Amniotic epithelial cell (primary cell): ENCODE results near the gene KCTD21.
"Not testable (repeated sequence)": the region's sequence is repeated elsewhere in the genome, so short reads cannot be mapped to it uniquely, and the experiment has no call there.

Experiments used
- DNase-seq: peaks from one replicate; pipeline ENCODE4 v3.0.0-alpha.2; 2010; ENCODE audit warnings: low read depth

Gene KCTD21, protein sequence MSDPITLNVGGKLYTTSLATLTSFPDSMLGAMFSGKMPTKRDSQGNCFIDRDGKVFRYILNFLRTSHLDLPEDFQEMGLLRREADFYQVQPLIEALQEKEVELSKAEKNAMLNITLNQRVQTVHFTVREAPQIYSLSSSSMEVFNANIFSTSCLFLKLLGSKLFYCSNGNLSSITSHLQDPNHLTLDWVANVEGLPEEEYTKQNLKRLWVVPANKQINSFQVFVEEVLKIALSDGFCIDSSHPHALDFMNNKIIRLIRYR

DNA sequence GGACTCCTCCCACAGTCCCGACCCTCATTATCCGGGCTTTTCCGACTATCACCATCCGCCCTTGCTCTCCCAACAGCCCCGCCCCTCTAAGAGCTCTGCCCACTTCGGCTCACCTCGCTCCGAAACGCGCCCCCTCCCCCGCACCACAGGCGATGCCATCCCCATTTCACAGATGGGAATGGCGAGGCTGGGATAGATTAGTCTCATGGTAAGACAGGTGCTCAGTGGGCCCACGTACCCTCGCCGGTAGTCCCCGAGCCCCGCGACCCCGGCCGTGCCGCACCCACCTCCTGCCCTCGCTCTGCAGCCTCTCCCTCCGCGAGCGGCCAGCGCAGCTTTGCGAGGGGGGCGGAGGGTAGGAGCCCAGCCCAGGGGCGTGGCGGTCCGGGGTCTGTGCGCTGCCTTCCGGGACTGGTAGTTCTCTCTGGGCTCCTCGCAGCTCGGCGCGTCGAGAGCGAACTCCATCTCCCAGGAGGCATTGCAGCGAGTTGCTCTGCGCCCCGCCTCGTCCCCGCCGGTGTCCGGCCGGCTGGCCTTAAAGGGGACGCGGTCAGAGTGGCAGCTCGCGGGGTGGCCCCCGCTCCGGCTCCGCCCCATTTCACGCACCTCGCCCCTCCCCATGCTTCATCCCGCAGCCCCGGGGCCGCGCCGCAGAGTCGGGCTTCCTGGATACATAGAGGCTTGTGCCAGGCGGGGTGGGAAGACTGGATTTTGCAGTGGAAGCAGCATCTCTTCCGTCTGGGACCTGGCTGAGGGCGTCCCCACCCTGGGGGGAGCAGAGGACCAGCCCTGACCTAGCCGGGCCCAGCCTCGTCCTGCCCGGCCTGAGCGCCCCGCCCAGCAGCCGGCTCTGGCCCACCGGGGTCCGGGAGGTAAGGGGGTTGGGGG is at the start of gene KCTD21, which contains the start of gene USP35:
Gene KCTD21, minus strand, starts transcription at position 341 of the 888 bp plus-strand sequence. CDS start 14,072 bp downstream, outside the sequence.
Gene USP35, plus strand, starts transcription at position 634 of the 888 bp plus-strand sequence. CDS start 7,327 bp downstream, outside the sequence.
- DNase-seq = peak; percentile 96

GRCh38 chr11:78237293-78238046 is 49.0 kb upstream of the KCTD21 start:
- no peak for DNase-seq

DNA sequence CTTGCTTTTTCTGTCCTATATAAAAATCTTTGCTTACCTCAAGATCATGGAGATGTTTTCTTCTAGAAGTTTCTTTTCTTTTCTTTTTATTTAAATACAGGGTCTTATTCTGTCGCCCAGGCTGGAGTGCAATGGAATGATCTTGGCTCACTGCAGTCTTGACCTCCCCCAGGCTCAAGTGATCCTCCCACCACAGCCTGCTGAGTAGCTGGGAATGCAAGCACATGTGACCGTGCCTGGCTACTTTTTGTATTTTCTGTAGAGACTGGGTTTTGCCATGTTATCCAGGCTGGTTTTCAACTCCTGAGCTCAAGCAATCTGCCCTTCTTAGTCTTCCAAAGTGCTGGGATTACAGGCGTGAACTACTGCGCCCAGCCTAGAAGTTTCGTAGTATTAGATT is 45.6 kb upstream of the KCTD21 start:
- DNase-seq = peak; percentile 43

GRCh38 chr11:78233046-78233445 is 44.6 kb upstream of the KCTD21 start:
- not testable (repeated sequence) for DNase-seq

- DNase-seq = peak; percentile 73
Observed at GRCh38 chr11:78231962-78232501, 43.6 kb upstream of the KCTD21 start.

DNA sequence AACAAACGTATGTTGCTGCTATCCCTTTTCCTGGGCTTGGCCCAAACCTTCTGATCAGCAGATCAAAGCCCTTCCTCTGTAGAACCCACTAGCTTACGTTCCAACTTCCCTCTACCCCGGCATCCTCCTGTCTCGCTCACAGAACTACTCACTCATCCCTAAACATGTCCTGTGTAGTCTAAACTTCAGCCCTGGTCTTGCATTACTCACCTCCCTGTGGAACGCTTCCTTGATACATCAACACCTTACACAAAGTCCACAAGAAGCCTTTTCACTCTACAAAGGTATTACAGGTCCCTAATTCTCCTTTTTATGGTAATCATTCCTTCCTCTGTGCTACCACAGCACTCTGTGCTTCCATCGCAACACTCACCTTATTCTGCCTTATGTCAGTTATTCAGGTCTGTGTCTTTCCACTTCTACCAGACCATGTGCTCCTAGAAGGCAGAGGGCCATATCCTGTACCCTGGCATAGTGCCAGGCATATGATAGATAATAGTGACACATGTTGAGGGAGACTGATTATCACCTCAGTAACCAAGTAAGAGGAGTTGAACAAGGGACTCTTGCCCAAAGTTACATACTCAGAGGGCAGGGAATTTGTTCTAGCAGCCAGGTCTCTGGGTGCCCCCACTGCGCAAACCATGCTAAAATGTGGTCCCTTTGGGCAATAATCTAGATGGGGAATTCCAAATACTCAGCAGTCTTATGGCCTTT is 41.9 kb upstream of the KCTD21 start:
- no peak for DNase-seq

GRCh38 chr11:78229106-78229505 is 40.7 kb upstream of the KCTD21 start:
- no peak for DNase-seq

DNA sequence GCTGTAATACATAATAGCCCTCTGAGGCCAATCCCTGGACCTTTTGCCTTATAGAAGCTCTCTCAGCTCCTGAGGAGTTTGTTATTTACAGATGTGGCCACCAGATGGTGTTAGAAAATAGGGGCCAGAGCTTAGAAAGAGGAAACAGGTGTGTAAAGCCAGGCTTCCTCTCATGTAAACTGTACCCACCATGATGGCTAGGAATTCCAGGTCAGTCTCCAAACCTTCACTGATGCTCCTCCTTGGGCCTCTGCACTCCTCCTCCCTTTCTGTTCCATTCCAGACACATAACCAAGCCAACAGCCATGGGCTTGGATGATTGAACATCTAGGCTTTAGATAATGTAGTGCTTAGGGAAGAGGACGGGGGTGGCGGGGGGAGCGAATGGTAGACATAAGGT is 40.0 kb upstream of the KCTD21 start:
- DNase-seq = peak; percentile 59

GRCh38 chr11:78227921-78228320 is 39.5 kb upstream of the KCTD21 start:
- DNase-seq = no peak

DNA sequence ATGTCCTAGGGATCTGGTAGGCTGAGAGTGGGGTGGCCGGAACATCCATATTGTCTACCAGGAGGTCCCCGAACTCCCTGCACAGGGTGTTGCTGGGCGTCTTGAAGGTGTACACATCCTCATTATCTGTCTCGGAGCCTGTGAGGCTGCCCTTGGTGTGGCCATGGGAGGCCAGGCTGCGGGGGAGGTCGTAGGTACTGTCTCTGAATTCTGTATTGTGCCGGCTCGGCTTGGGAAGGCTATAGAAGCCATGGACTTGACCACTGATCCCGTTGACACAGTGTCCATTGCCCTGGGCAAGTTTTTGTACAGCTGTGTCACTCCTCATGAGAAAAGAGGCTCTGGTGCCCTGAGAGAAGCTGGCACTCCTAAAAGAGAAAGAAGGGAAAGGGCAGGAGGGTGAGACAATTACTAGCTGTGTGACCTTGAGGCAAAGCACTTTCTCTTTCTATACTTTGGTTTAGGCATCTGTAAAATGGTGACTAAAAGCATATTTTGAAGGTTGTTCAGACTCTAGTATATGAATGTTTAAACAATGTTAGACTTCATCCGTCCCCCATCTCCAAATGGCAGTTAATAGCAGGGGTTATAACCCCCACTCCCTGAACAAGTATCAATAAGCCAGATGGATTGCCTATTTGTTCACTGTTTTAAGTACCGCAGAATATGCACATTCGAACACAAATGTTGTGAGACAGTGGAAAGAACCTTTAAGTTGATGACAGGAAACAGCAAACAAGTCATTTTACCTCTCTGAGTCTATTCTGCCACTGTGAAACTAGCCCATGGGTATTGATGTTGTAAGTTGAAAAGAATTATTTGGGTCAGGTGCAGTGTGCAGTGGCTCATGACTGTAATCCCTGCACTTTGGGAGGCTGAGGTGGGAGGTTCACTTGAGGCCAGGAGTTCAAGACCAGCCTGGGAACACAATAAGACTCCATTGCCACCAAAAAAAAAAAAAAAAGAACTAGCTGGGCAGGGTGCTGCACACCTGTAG is 38.6 kb upstream of the KCTD21 start:
- DNase-seq = no peak

DNA sequence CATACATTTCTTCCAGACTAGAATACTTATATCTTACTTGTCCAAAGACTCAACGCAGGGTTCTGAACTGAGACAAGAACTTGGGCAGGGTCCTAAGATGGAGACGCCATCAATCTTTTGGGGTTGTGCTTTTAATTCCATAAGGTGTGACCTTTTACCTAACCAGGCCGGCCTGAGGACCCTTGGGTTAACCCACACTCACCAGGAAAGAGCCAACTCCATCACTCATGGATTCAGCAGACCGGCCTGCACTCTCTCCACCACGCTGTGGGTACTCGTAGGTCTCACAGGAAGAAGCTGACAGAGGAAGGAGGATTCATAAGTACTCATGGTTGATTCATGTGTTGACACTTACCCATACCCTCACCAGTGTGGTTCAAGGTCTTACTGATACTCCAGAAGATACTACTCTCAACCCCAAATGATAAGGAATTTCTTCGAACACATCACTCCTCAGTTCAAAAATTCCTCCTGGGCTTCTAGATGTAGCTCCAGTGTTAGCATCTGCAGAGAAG is 36.5 kb upstream of the KCTD21 start:
- DNase-seq = no peak

DNA sequence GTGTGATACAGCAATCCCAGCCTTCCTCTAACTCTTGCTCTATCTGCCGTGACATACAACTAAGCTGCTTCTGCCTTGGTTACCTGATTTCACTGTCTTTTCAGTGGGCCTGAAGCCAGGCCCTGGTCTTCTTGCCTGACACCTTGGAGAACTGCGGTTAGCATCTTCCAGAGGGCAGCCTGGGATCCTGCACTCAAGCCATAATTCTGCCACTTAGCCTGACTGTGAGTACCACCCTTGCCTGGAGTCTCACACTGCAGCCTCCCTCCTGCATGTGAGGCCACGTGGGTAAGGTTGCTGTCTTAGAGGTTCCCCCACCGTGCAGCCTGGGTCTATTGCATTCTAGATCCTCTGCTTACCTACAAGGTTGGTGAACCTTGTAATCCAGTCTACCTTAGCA is 36.1 kb upstream of the KCTD21 start:
- no peak for DNase-seq

DNA sequence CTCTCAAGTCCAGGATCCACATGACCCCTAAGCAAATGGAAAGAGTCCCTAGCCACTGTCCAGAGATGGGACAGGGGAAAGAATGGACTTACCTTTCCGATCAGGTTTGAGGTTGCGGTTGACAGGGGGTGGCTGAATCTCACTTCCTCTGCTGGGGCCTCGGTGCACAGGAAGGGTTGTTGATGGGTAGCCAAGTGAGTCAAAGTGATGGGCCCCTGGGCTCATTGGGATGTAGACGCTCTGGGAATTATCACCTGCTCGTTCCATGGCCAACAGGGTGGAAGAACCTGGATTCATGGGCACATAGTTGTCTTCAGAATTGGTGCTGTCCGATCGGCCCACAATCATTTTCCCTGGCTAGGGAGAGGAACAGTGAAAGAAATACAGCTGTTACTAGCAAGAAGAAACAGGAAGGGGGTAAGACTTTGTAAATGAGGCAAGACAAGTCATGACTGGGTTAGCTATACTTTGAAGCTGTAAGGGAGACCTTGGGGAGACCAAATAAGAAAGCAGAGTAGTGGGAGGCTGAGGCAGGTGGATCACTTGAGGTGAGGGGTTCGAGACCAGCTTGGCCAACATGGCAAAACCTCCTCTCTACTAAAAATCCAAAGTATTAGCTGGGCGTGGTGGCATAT is 35.0 kb upstream of the KCTD21 start:
- DNase-seq = no peak

DNA sequence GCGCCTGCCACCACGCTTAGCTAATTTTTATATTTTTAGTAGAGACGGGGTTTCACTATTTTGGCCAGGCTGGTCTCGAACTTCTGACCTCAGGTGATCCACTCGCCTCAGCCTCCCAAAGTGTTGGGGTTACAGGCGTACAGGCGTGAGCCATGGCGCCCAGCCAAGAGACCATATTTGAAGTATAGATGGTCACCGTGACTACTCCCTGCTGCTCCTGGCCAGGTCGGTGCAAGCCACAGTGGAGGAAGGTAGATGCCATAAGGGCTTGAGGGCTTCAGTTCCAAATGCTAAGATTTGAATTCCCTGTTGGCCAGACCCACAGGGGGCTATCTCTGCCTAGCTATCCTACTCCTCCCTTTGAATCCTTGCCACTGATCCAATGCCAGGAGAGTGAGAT is 34.3 kb upstream of the KCTD21 start:
- DNase-seq = not testable (repeated sequence)

GRCh38 chr11:78221396-78222315 is 33.2 kb upstream of the KCTD21 start:
- no peak for DNase-seq

GRCh38 chr11:78220218-78221157 is 32.1 kb upstream of the KCTD21 start:
- no peak for DNase-seq
